ENCODE results near the gene CENPX. TPM values are rescaled to one million over a fixed set of nuclear protein-coding genes. Genes with fewer than 3 reads are reported as not detected.

The CENPX gene
- total and polyA plus RNA-seq, 2 donors (not counting 3 experiments of a cell fraction or from before 2014, with no cell fraction given) = 56.2 to 67.2 TPM

DNA sequence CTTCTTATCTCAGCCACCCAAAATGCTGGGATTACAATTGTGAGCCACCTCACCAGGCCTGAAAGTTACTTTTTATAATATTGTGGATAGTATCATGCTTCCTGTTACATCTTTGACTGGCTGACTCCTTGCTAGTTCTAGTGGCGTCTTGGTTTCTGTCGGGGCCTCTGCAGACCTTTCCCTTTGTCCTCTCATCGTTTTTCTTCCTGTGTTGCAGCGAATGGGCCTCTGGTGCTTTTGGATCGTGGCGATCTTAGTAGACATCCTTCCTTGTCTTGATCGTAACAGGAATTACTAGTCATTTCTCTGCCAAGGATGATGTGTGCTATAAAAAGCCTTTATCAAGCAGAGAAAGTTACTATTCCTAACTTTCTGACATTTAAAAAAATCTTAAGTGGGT is 24.5 kb downstream of the CENPX start:
- ChIA-PET CTCF (interaction anchor here (0.8 kb wide), 1 partner anchor 23 kb away, joined by 3 read pairs; no protein-coding TSS in a partner anchor), POLR2A (no interaction called here)
- intact Hi-C loops (cut with micrococcal nuclease) (no loop called here), dilution Hi-C loops (cut with MboI; ENCODE audit: extremely low pct_ligation_motif_present, low sequenced_read_pairs) (no loop called here)
- no peak overlapping the region for H2AFZ ChIP-seq (ENCODE audit: low read depth, low read length)
- H3K4me2 ChIP-seq (ENCODE audit: insufficient read depth, low read length) = no peak overlapping the region
- FAIRE-seq = peak; percentile 61
- H4K20me1 ChIP-seq (replicated peaks; ENCODE audit: control insufficient read depth, extremely low read depth, insufficient read depth, low read length) = no peaks in the 10 kb centered on the region
- BruUV-seq (replicated peaks) = no TSS peak
- no peaks in the 10 kb centered on the region for H3K9me1 ChIP-seq (replicated peaks; ENCODE audit: control insufficient read depth, extremely low read depth, insufficient read depth, low read length)
- no peak overlapping the region for H3K9ac ChIP-seq (replicated peaks; ENCODE audit: extremely low read depth, insufficient read depth, low read length)
- H3K27me3 ChIP-seq (ENCODE audit: control insufficient read depth in 2 of 2, insufficient read depth in 2 of 2, low read length in 2 of 2) = no peaks in the 10 kb centered on the region
- no peak for DNase-seq (ENCODE audit: low read depth, low spot score)
- H3K79me2 ChIP-seq (ENCODE audit: control insufficient read depth, insufficient read depth, low read length) = no peaks in the 10 kb centered on the region
- H3K9me3 ChIP-seq (replicated peaks; ENCODE audit: control insufficient read depth, insufficient read depth, low read length) = no peaks in the 10 kb centered on the region
- H3K36me3 ChIP-seq (ENCODE audit: control insufficient read depth in 2 of 2, extremely low read depth in 1 of 2, insufficient read depth in 2 of 2, low read length in 2 of 2) = no peaks in the 10 kb centered on the region
- H3K4me1 ChIP-seq (ENCODE audit: control insufficient read depth, extremely low read depth, insufficient read depth, low read length) = peaks cover 4% of the 10 kb centered on the region
- TF ChIP-seq POLR2A (IDR thresholded peaks at IDR 0.05; ENCODE audit: low read depth, low read length) (no peak), JUN (IDR thresholded peaks at IDR 0.05; ENCODE audit: borderline replicate concordance, insufficient read depth, insufficient read length, low read depth) (no peak), MYC (IDR thresholded peaks at IDR 0.05; ENCODE audit: low read depth, low read length) (no peak)
- no peak overlapping the region for H3K27ac ChIP-seq (ENCODE audit: insufficient read depth, low read depth, low read length)
- no peak overlapping the region for H3K4me3 ChIP-seq (replicated peaks in 1 of 3; ENCODE audit: insufficient read depth in 1 of 3, low read depth in 1 of 3, low read length in 3 of 3)

DNA sequence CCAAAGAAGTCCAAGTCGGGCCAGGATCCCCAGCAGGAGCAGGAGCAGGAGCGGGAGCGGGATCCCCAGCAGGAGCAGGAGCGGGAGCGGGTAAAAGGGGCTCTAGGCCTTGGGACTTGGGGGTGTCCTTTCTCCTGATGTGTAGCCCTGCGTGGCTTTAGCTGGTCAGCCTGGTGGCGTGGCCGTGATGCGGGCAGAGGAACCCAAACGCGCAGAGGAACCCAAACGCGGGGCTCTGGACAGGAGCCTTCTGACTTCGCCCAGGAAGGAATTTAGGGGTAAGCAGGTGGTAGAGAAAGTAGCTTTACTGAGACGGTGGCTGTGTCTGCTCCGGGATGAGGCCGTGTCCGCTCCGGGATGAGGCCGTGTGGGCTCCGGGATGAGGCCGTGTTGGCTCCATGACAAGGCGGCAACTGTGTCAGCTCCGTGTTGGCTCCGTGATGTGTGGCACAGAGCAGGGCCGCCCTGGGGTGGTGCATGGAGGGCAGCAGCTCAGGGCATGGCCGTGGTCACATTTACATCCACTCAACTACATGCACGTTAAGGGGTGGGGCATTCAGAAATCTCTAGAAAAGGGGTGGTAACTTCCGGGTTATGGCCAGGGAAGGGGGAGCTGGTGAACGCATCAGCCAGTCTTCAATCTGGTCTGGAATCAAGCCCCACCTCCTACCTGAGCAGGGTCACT is 25.8 kb downstream of the CENPX start:
- H2AFZ ChIP-seq (ENCODE audit: low read depth, low read length) = no peak overlapping the region
- no peaks in the 10 kb centered on the region for H3K9me1 ChIP-seq (replicated peaks; ENCODE audit: control insufficient read depth, extremely low read depth, insufficient read depth, low read length)
- no peaks in the 10 kb centered on the region for H3K27me3 ChIP-seq (ENCODE audit: control insufficient read depth in 2 of 2, insufficient read depth in 2 of 2, low read length in 2 of 2)
- FAIRE-seq (no peak), DNase-seq (ENCODE audit: low read depth, low spot score) (no peak)
- POLR2A ChIA-PET = no interaction called here
- no peak overlapping the region for H3K27ac ChIP-seq (ENCODE audit: insufficient read depth, low read depth, low read length)
- BruUV-seq (replicated peaks) = no TSS peak
- intact Hi-C loops (cut with micrococcal nuclease) (no loop called here), dilution Hi-C loops (cut with MboI; ENCODE audit: extremely low pct_ligation_motif_present, low sequenced_read_pairs) (no loop called here)
- no peaks in the 10 kb centered on the region for H3K9me3 ChIP-seq (replicated peaks; ENCODE audit: control insufficient read depth, insufficient read depth, low read length)
- H3K4me1 ChIP-seq (ENCODE audit: control insufficient read depth, extremely low read depth, insufficient read depth, low read length) = peaks cover 2% of the 10 kb centered on the region
- no peaks in the 10 kb centered on the region for H3K79me2 ChIP-seq (ENCODE audit: control insufficient read depth, insufficient read depth, low read length)
- CTCF ChIA-PET = interaction anchor here (1.2 to 2.0 kb wide), 3 partner anchors 23 to 37 kb away, joined by 3 to 12 read pairs (median 8); no protein-coding TSS in a partner anchor
- no peaks in the 10 kb centered on the region for H3K36me3 ChIP-seq (ENCODE audit: control insufficient read depth in 2 of 2, extremely low read depth in 1 of 2, insufficient read depth in 2 of 2, low read length in 2 of 2)
- H3K9ac ChIP-seq (replicated peaks; ENCODE audit: extremely low read depth, insufficient read depth, low read length) = no peak overlapping the region
- TF ChIP-seq POLR2AphosphoS5 (IDR thresholded peaks at IDR 0.05; ENCODE audit: insufficient read depth, low read depth, low read length) (no peak), EZH2 (IDR thresholded peaks at IDR 0.05; ENCODE audit: borderline replicate concordance, low read depth, low read length, severe bottlenecking) (no peak), POLR2A (IDR thresholded peaks at IDR 0.05; ENCODE audit: low read depth, low read length) (no peak), FOS (IDR thresholded peaks at IDR 0.05; ENCODE audit: borderline replicate concordance, insufficient read depth, low read length) (no peak), GATA2 (IDR thresholded peaks at IDR 0.05; ENCODE audit: insufficient read depth, insufficient read length, low read depth, low read length) (no peak), MYC (IDR thresholded peaks at IDR 0.05; ENCODE audit: low read depth, low read length) (no peak), JUN (IDR thresholded peaks at IDR 0.05; ENCODE audit: borderline replicate concordance, insufficient read depth, insufficient read length, low read depth) (no peak)
- TF ChIP-seq, protein P1, sequence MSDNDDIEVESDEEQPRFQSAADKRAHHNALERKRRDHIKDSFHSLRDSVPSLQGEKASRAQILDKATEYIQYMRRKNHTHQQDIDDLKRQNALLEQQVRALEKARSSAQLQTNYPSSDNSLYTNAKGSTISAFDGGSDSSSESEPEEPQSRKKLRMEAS (IDR thresholded peaks at IDR 0.05; ENCODE audit: insufficient read depth, insufficient read length) = no peak
- TF ChIP-seq, protein P2, sequence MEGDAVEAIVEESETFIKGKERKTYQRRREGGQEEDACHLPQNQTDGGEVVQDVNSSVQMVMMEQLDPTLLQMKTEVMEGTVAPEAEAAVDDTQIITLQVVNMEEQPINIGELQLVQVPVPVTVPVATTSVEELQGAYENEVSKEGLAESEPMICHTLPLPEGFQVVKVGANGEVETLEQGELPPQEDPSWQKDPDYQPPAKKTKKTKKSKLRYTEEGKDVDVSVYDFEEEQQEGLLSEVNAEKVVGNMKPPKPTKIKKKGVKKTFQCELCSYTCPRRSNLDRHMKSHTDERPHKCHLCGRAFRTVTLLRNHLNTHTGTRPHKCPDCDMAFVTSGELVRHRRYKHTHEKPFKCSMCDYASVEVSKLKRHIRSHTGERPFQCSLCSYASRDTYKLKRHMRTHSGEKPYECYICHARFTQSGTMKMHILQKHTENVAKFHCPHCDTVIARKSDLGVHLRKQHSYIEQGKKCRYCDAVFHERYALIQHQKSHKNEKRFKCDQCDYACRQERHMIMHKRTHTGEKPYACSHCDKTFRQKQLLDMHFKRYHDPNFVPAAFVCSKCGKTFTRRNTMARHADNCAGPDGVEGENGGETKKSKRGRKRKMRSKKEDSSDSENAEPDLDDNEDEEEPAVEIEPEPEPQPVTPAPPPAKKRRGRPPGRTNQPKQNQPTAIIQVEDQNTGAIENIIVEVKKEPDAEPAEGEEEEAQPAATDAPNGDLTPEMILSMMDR (IDR thresholded peaks at IDR 0.05; ENCODE audit: extremely low read depth in 1 of 2, insufficient read depth in 1 of 2, low read depth in 1 of 2, low read length in 2 of 2) = no peak
- H3K4me2 ChIP-seq (ENCODE audit: insufficient read depth, low read length) = no peak overlapping the region
- H4K20me1 ChIP-seq (replicated peaks; ENCODE audit: control insufficient read depth, extremely low read depth, insufficient read depth, low read length) = no peaks in the 10 kb centered on the region
- no peak overlapping the region for H3K4me3 ChIP-seq (replicated peaks in 1 of 3; ENCODE audit: insufficient read depth in 1 of 3, low read depth in 1 of 3, low read length in 3 of 3)
